ENCODE data around the gene CEP89.
"Not testable (repeated sequence)": the region's sequence is repeated elsewhere in the genome, so short reads cannot be mapped to it uniquely, and the experiment has no call there.

CEP89 gene

DNA sequence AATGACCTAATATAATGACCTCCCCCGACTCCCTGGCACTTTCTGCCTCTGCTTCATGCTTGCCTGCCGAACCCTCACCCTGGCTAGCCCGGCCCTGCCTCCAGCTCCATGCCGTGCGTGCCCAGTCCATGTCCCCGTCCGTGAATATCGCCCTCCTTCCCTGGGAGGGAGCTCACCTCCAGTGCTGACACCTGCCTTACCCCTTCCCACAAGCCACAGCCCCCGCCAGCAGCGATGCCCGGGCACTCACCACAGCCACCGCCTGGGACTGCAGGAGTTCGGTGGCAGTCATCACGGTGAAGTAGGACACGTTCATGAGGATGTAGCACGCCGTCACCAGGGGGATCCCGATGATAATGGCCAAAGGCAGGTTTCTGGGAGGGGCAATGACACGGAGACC lies 112.2 kb downstream of the CEP89 start:
- H3K27me3 Mint-ChIP-seq, result no peaks in the 10 kb centered on the region
- H3K27ac Mint-ChIP-seq, result no peak overlapping the region
- ATAC-seq, result no peak
- H3K4me1 Mint-ChIP-seq, result no peaks in the 10 kb centered on the region
- H3K4me3 Mint-ChIP-seq, result no peak overlapping the region
- no peak for DNase-seq
- H3K9me3 Mint-ChIP-seq, result no peaks in the 10 kb centered on the region

DNA sequence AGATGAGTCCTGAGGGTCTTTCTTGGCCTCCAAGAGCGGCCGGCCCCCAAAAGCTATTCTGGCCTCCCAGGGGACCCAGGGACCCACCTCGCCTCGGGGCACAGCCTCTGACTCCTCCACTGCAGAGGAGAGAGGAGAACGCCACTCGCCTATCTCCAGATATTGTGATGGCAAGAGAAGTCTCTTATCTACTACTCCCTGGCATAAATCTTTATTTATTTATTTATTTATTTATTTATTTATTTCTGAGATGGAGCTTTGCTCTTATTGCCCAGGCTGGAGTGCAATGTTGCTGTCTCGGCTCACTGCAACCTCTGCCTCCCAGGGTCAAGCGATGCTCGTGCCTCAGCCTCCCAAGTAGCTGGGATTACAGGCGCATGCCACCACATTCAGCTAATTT lies 113.2 kb downstream of the CEP89 start:
- H3K27me3 Mint-ChIP-seq, result no peaks in the 10 kb centered on the region

DNA sequence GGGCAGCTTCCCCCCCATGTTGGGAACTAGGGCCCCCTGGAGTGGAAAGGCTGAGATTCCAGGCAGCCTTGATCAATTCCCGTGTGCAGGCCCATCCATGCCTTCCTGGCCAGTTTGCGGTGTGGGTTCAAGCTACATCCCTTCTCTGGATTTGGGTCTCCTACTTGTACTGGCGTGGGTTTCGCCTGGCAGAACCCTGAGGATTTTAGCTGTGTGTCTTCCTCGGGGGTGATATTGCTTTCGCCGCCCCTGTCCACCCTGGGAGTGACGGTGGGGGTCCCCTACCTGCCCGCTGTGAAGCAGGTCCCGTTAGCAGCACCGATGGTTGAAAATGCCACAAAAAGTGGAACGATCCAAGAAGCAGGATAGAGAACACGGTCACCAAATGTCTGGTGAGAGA lies 113.6 kb downstream of the CEP89 start:
- ATAC-seq, result no peak
- no peaks in the 10 kb centered on the region for H3K27me3 Mint-ChIP-seq
- H3K9me3 Mint-ChIP-seq, result no peaks in the 10 kb centered on the region
- no peak overlapping the region for H3K4me3 Mint-ChIP-seq
- no peak overlapping the region for H3K27ac Mint-ChIP-seq
- no peaks in the 10 kb centered on the region for H3K4me1 Mint-ChIP-seq
- DNase-seq, result no peak

More for the DNA sequence above, 113.2 kb downstream of the CEP89 start:
- Mint-ChIP-seq H3K4me1 (no peaks in the 10 kb centered on the region), H3K4me3 (no peak overlapping the region), H3K9me3 (no peaks in the 10 kb centered on the region), H3K27ac (no peak overlapping the region)
- no peak for ATAC-seq
- no peak for DNase-seq

DNA sequence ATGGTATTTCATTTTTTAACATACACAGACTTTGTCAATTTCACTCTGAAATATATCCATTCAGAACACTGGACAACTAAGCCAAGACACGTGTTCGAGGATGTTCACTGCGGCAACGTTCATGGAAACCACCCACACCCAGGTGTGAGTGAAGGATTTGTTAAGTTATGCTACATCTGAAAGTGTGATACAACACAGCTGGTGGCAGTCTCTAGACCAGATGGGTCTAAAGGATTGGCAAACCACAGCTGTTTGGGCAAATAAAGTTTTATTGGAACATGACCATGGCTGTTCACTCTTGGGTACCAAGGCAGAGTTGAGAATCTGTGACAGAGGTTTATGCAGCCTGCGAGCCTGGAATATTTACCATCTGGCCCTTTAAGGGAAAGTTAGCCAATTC lies 114.2 kb downstream of the CEP89 start:
- Mint-ChIP-seq H3K4me1 (no peaks in the 10 kb centered on the region), H3K27ac (no peak overlapping the region), H3K4me3 (no peak overlapping the region), H3K27me3 (no peaks in the 10 kb centered on the region), H3K9me3 (no peaks in the 10 kb centered on the region)
- DNase-seq, result no peak
- ATAC-seq, result no peak

DNA sequence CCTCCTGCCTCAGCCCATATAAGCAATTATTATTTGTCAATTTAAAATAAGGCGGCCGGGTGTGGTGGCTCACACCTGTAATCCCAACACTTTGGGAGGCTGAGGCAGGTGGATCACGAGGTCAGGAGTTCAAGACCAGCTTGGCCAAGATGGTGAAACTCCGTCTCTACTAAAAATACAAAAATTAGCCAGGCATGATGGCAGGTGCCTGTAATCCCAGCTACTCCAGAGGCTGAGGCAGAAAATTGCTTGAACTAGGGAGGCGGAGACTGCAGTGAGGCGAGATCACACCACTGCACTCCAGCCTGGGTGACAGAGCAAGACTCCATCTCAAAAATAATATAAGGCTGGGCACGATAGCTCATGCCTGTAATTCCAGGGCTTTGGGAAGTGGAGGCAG lies 114.9 kb downstream of the CEP89 start:
- H3K4me1 Mint-ChIP-seq, DNase-seq, H3K4me3 Mint-ChIP-seq, H3K9me3 Mint-ChIP-seq, H3K27me3 Mint-ChIP-seq, H3K27ac Mint-ChIP-seq, ATAC-seq: not testable (repeated sequence)

DNA sequence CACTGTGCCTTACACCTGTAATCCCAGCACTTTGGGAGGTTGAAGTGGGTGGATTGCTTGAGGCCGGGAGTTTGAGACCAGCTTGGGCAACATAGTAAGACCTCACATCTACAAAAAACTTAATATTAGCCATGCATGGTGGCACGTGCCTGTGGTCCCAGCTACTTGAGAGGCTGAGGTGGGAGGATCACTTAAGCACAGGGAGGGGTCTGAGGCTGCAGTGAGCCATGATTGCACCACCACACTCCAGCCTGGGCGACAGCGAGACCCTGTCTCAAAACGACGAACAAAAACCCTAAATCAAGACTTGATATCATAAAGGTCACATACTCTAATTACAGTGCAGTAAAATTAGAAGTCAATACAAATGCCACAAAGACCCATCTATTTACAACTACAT lies 119.5 kb downstream of the CEP89 start:
- DNase-seq (no peak), ATAC-seq (no peak)
- Mint-ChIP-seq H3K4me1 (no peaks in the 10 kb centered on the region), H3K27ac (no peak overlapping the region), H3K9me3 (peaks cover 0 to 4% of the 10 kb centered on the region in 2 donors), H3K4me3 (no peak overlapping the region), H3K27me3 (no peaks in the 10 kb centered on the region)

DNA sequence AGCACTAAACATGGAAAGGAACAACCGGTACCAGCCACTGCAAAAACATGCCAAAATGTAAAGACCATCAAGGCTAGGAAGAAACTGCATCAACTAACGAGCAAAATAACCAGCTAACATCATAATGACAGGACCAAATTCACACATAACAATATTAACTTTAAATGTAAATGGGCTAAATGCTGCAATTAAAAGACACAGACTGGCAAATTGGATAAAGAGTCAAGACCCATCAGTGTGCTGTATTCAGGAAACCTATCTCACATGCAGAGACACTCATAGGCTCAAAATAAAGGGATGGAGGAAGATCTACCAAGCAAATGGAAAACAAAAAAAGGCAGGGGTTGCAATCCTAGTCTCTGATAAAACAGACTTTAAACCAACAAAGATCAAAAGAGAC lies 123.7 kb downstream of the CEP89 start:
- not testable (repeated sequence) for DNase-seq, H3K4me3 Mint-ChIP-seq

DNA sequence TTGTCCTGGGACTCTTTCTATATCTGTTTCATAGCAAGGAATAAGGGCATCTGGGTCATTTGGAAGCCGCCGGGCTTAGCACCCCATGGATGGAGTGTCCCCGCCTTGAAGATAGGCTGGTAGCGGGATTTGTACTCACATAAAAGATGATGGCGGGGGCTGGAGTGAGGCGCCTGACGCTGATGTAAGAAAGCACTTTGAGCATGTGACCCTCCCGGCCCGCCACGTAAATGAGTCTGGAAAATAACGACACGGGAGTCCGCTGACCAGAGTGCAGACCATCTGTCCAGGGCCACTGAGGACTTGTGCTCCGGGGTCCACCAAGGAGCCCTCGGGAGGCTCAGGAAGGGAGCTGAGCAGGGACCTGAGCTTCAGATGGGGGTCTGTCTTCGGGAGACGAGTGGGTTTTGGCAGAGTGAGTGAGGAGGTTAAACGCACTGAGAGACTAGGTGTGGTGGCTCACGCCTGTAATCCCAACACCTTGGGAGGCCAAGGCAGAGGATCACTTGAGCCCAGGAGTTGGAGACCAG lies 128.0 kb downstream of the CEP89 start:
- H3K4me3 Mint-ChIP-seq, result no peak overlapping the region
- H3K9me3 Mint-ChIP-seq, result peaks cover 13 to 36% of the 10 kb centered on the region in 2 donors
- ATAC-seq, result no peak
- no peaks in the 10 kb centered on the region for H3K4me1 Mint-ChIP-seq
- no peak overlapping the region for H3K27ac Mint-ChIP-seq
- no peak for DNase-seq
- no peaks in the 10 kb centered on the region for H3K27me3 Mint-ChIP-seq

More for the DNA sequence above, 123.7 kb downstream of the CEP89 start:
- H3K27ac Mint-ChIP-seq, ATAC-seq, H3K4me1 Mint-ChIP-seq, H3K27me3 Mint-ChIP-seq: not testable (repeated sequence)
- peaks cover 0 to 14% of the 10 kb centered on the region in 2 donors for H3K9me3 Mint-ChIP-seq

DNA sequence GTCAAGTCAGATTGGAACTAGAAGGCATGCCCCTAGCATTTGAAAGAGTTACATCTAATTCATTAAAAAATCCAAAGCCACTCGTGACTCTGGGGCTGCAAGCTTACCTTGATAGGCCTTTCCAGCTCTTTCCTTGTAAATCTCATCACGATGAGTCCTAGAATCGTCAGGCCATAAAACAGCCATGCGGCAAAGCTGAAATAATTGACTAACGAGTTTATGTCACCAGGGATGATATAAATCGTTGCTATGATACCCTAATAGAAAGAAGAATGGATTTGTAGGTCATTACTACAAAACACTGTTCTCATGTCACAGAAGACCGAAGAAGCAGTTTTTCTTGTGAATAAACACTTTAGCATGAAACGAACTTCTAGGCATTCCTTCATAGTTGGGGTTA lies 129.7 kb downstream of the CEP89 start:
- no peaks in the 10 kb centered on the region for H3K27me3 Mint-ChIP-seq
- ATAC-seq, result no peak
- peaks cover 13 to 30% of the 10 kb centered on the region in 2 donors for H3K9me3 Mint-ChIP-seq
- H3K4me3 Mint-ChIP-seq, result no peak overlapping the region
- H3K4me1 Mint-ChIP-seq, result peaks cover 6% of the 10 kb centered on the region
- H3K27ac Mint-ChIP-seq, result no peak overlapping the region
- DNase-seq, result no peak

DNA sequence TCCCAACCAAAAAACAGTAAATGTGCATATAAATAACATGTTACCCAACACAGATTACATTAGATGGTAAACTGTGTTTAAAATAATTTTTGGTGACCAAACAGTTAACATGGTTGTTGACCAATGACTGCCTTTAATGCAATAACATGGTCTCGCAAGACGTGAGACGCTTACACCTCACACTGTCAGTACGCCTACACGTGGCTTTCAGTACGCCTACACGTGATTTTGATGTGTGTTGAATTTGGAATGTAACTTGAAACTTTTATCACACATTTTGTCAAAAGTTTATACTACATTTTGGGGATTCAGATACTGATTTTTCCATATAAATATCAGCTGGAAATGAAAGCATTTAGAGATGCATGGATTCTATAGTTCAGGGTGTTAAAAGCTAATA lies 134.2 kb downstream of the CEP89 start:
- ATAC-seq (no peak), DNase-seq (no peak)
- Mint-ChIP-seq H3K27me3 (no peaks in the 10 kb centered on the region), H3K4me1 (peaks cover 6% of the 10 kb centered on the region), H3K4me3 (no peak overlapping the region), H3K27ac (no peak overlapping the region), H3K9me3 (peaks cover 13 to 22% of the 10 kb centered on the region in 2 donors)

DNA sequence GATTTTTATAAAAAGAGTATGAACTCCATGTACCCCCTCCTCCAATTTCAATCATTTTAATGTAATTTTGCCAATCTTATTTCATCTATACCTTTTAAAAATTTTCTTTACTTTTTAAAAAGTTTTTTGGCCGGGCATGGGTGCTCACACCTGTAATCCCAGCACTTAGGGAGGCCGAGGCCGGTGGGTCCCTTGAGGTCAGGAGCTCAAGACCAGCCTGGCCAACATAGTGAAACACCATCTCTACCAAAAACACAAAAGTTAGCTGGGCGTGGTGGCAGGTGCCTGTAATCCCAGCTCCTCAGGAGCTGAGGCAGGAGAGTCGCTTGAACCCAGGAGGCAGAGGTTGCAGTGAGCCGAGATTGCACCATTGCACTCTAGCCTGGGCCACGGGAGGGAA lies 138.4 kb downstream of the CEP89 start:
- DNase-seq, H3K9me3 Mint-ChIP-seq, ATAC-seq, H3K27ac Mint-ChIP-seq, H3K4me3 Mint-ChIP-seq, H3K27me3 Mint-ChIP-seq: not testable (repeated sequence)
- peaks cover 12% of the 10 kb centered on the region for H3K4me1 Mint-ChIP-seq

DNA sequence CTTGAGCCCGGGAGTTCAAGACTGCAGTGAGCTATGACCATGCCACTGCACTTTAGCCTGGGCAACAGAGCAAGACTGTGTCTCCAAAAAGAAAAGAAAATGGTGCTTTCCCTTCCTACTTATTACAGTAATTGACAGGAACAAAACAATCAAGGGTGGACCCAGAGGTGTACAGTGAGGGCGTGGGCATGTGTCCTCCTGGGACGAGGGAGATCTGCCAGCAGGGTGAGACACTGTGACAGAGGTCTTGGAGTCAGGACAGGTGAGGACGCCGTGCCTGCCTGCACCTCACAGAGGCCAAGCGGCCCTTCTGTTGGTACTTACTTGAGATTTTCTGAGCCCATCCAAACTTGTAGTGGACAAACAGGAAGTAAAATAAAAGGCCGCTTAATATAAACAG lies 138.9 kb downstream of the CEP89 start:
- not testable (repeated sequence) for H3K4me3 Mint-ChIP-seq, DNase-seq, ATAC-seq, H3K27me3 Mint-ChIP-seq, H3K27ac Mint-ChIP-seq, H3K9me3 Mint-ChIP-seq, H3K4me1 Mint-ChIP-seq

DNA sequence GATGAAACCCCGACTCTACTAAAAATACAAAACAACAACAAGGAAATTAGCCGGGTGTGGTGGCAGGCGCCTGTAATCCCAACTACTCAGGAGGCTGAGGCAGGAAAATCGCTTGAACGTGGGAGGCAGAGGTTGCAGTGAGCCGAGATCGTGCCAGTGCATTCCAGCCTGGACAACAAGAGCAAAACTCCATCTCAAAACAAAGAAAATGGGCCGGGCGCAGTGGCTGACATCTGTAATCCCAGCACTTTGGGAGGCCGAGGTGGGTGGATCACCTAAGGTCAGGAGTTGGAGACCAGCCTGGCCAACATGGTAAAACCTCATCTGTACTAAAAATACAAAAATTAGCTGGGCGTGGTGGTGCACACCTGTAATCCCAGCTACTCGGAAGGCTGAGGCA lies 139.7 kb downstream of the CEP89 start:
- not testable (repeated sequence) for DNase-seq, H3K4me3 Mint-ChIP-seq, H3K4me1 Mint-ChIP-seq, H3K9me3 Mint-ChIP-seq, ATAC-seq, H3K27me3 Mint-ChIP-seq
- H3K27ac Mint-ChIP-seq, result peak overlapping the region in 1 of 2 donors; percentile 42

DNA sequence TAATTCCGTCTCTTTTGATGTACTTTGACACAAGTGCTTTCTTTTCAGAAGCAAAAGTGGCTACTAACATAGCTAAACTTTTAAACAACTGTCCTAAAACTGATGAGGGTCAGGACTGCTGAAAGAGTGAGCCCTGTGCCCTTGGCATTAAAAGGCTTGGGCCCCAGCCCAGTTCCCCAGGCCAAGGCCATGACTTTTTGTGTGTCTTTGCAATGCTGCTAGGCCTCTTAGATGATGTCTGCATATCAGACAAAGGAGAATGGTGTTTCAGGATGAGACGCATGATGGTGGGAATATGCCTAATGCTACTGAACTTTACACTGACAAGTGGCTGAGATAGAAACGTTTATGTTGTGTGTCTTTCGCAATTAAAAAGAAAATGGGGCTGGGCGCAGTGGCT lies 140.1 kb downstream of the CEP89 start:
- peaks cover 6% of the 10 kb centered on the region for H3K4me1 Mint-ChIP-seq
- no peak overlapping the region for H3K27ac Mint-ChIP-seq
- DNase-seq (no peak), ATAC-seq (no peak)
- H3K27me3 Mint-ChIP-seq, result no peaks in the 10 kb centered on the region
- H3K9me3 Mint-ChIP-seq, result no peaks in the 10 kb centered on the region
- no peak overlapping the region for H3K4me3 Mint-ChIP-seq

DNA sequence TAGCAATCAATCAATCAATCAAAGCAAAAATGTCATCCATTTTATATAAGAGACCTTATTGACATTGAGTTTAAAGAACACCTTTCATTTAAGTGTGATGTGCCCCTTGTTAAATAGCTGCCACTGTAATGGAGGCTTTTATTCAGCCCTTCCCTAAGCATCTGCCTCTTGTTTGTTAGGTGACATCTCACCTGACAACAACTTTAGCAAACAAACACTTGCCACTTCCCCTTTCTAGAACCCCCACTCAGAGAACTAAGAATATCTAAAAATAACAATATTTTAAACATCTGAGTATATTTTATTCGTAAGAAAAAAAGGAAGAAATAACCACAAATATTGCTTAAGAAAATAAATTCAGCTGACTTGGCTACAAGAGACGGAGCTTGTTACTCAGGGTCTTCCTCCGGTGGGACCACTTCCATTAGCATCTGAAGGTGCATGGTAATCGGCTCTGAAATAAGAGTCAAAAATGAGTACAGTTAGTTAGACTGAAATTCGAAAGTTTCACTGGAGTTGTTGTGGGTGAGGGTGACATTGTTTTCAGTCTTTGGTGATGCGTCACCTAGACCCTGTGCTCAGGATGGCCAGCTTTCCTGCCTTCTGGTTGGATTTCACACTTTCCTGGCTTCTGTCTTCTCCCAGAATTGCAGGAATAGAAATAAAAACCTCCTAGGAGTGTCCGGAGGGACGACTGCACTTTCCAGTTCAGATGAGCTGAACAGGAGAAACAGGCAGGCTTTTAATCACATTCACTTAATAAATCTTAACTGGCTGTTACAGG lies 141.3 kb downstream of the CEP89 start:
- no peaks in the 10 kb centered on the region for H3K9me3 Mint-ChIP-seq
- H3K27ac Mint-ChIP-seq, result no peak overlapping the region
- ATAC-seq (no peak), DNase-seq (no peak)
- peaks cover 6% of the 10 kb centered on the region for H3K4me1 Mint-ChIP-seq
- H3K4me3 Mint-ChIP-seq, result no peak overlapping the region
- H3K27me3 Mint-ChIP-seq, result no peaks in the 10 kb centered on the region

DNA sequence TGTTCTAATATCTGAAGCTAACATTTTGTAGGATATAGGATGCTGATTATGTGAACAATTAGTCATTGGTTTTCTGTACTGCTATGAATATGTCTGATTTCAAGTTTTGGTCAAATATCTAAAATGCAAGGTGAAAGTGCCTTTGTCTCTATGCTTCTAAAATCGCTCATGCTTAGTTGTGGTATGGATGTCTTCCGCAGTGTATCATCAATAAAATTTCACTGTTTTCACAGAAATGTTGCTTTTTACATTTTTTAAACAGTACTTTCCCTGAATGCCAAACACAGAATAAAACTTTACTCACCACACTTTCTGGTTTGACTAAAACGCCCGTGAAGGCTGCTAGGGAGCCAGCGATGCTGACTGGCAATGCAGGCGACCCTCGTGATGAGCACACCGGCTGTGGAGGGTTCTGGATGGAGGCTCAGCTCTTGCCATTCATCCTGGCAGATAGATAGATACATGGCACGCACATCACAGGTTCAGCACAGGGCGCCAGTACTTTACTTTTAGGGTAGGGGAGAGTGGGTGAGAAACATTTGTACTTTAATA lies 142.3 kb downstream of the CEP89 start:
- Mint-ChIP-seq H3K4me3 (no peak overlapping the region), H3K27me3 (peaks cover 9% of the 10 kb centered on the region), H3K9me3 (no peaks in the 10 kb centered on the region), H3K27ac (no peak overlapping the region), H3K4me1 (peaks cover 6% of the 10 kb centered on the region)
- DNase-seq, result no peak
- peak; percentile 75 for ATAC-seq
